Cardiac fibroblast (primary cell): Measurements from ENCODE around the gene SLC22A17.

Experiments used
- DNase-seq, 2 donors: peaks; one replicate each; pipeline versions ENCODE4 v3.0.0 to v3.0.0-alpha.2; 2010; ENCODE audit warnings: low read depth in 2 of 2
- H3K4me3 ChIP-seq, 2 donors: replicated peaks in 1 of 2; 1 replicate in 1 of 2; 2 replicates in 1 of 2; pipeline ENCODE4 v1.5.1; 2011; ENCODE audit warnings: low read depth in 2 of 2, low read length in 2 of 2, mild to moderate bottlenecking in 2 of 2, moderate library complexity in 1 of 2
- CTCF ChIP-seq: IDR thresholded peaks from one replicate; pipeline ENCODE4 v1.5.1; 2011; ENCODE audit warnings: low read depth, mild to moderate bottlenecking, low read length, inconsistent platforms

The SLC22A17 gene

GRCh38 chr14:23376482-23377197 lies 24.0 kb upstream of the SLC22A17 start, which contains the start of gene CMTM5:
Gene CMTM5 (plus strand): TSS chr14:23377046. CDS start chr14:23377252, 206 bp downstream.
- H3K4me3 ChIP-seq: no peak within 1 kb of the TSS
- DNase-seq: peak in 1 of 2 donors; percentile 7
- no peak for TF ChIP-seq CTCF

- DNase-seq: no peak
- TF ChIP-seq CTCF: no peak
- no peak overlapping the region for H3K4me3 ChIP-seq
Measured at GRCh38 chr14:23375527-23376251, 23.0 kb upstream of the SLC22A17 start.

- TF ChIP-seq CTCF: no peak
- no peak for DNase-seq
Measured at GRCh38 chr14:23373041-23373440, 20.4 kb upstream of the SLC22A17 start.

GRCh38 chr14:23372509-23372908 lies 19.8 kb upstream of the SLC22A17 start, which contains the start of gene IL25:
Gene IL25 (plus strand): TSS chr14:23372809.
- no peak for DNase-seq
- no peak for TF ChIP-seq CTCF
- H3K4me3 ChIP-seq: no peak within 1 kb of the TSS

More at GRCh38 chr14:23373041-23373440, 20.4 kb upstream of the SLC22A17 start:
- no peak overlapping the region for H3K4me3 ChIP-seq

GRCh38 chr14:23371865-23372264 lies 19.2 kb upstream of the SLC22A17 start:
- H3K4me3 ChIP-seq: no peak overlapping the region
- DNase-seq: no peak
- TF ChIP-seq CTCF: no peak

- H3K4me3 ChIP-seq: no peak overlapping the region
- no peak for DNase-seq
- TF ChIP-seq CTCF: no peak
Measured at GRCh38 chr14:23370221-23370620, 17.5 kb upstream of the SLC22A17 start.
